GM23338 (cell line): ENCODE measurements around the gene SLC2A9.

Experiments used
- CTCF ChIP-seq, 2 experiments: fragments of 200-600 bp in 1 of 2; sonication (generic) in 1 of 2; conservative IDR thresholded peaks; 2 replicates each; pipeline versions ENCODE4 v1.5.1 to v1.6.1; 2016 to 2017; ENCODE audit warnings: antibody characterized with exemption in 2 of 2, low read depth in 2 of 2, mild to moderate bottlenecking in 2 of 2, moderate library complexity in 1 of 2
- EZH2 ChIP-seq: fragments of 200-600 bp; sonication (generic); IDR thresholded peaks from one replicate; pipeline ENCODE4 v1.8.0; 2017; ENCODE audit warnings: antibody characterized with exemption, mild to moderate bottlenecking, low read depth; ENCODE audit not compliant: unreplicated experiment

- no peak for TF ChIP-seq EZH2
- no peak; a peak in 1 of 4 replicates for TF ChIP-seq CTCF (conservative IDR thresholded peaks at IDR 0.05; ENCODE audit: low read depth in 2 of 2)
Observed at GRCh38 chr4:9918484-9918883, 102.8 kb downstream of the SLC2A9 start.
